SK-N-SH (cell line): Measurements from ENCODE around the gene BOC. TPM values are rescaled to one million over a fixed set of nuclear protein-coding genes. Genes with fewer than 3 reads are reported as not detected.

Experiments used
- CTCF ChIA-PET: fragments of 300-600, 350-600 bp; formaldehyde crosslinking; extraction: SDS; loops from one replicate; lab custom pipeline; 2021; lab: Yijun Ruan, JAX
- POLR2A ChIA-PET: fragments of 350-600 bp; sonication (Branson Sonifier 250); formaldehyde crosslinking; extraction: SDS; loops from one replicate; lab custom pipeline; 2020; ENCODE audit warnings: antibody characterized with exemption, inconsistent platforms; lab: Yijun Ruan, JAX
- DNase-seq: peaks from one replicate; pipeline ENCODE4 v3.0.0; 2012
- H2AFZ ChIP-seq: fragments of 200-600 bp; sonication (generic); 2 replicates; pipeline ENCODE4 v1.8.1; 2016; ENCODE audit warnings: antibody characterized with exemption, mild to moderate bottlenecking, low read depth
- H3F3A ChIP-seq: fragments of 200-600 bp; sonication (generic); replicated peaks from 2 replicates; pipeline ENCODE3; 2016; ENCODE audit warnings: antibody characterized with exemption, mild to moderate bottlenecking; ENCODE audit not compliant: insufficient read depth
- H3K27ac ChIP-seq, 2 experiments: fragments of 200-500 bp in 1 of 2; fragments of 200-600 bp in 1 of 2; sonication (Bioruptor generic) in 1 of 2; sonication (generic), shearing (Covaris generic) in 1 of 2; 2 replicates each; pipeline versions ENCODE4 v1.5.1 to v1.6.1; 2014 to 2016; ENCODE audit warnings: low read depth in 2 of 2, inconsistent platforms in 1 of 2, low read length in 1 of 2, mild to moderate bottlenecking in 1 of 2, mixed read lengths in 1 of 2
- H3K27me3 ChIP-seq: fragments of 200-600 bp; sonication (generic), shearing (Covaris generic); 2 replicates; pipeline ENCODE4 v1.6.1; 2016; ENCODE audit warnings: mixed run types; ENCODE audit not compliant: insufficient read depth
- H3K36me3 ChIP-seq, 2 experiments: fragments of 200-500 bp in 1 of 2; fragments of 200-600 bp in 1 of 2; sonication (Bioruptor generic) in 1 of 2; sonication (generic) in 1 of 2; replicated peaks in 1 of 2; 2 replicates each; pipeline versions ENCODE3 to v1.5.1; 2014 to 2016; ENCODE audit warnings: low read length in 1 of 2, mild to moderate bottlenecking in 1 of 2; ENCODE audit not compliant: insufficient read depth in 2 of 2, control insufficient read depth in 1 of 2
- H3K4me1 ChIP-seq, 2 experiments: fragments of 200-500 bp in 1 of 2; fragments of 200-600 bp in 1 of 2; sonication (Bioruptor generic) in 1 of 2; sonication (generic), shearing (Covaris generic) in 1 of 2; 2 replicates each; pipeline versions ENCODE4 v1.5.1 to v1.6.1; 2014 to 2016; ENCODE audit warnings: low read depth in 1 of 2, low read length in 1 of 2, mixed run types in 1 of 2; ENCODE audit not compliant: insufficient read depth in 2 of 2, control insufficient read depth in 1 of 2
- H3K4me2 ChIP-seq: fragments of 200-600 bp; sonication (generic), shearing (Covaris generic); 2 replicates; pipeline ENCODE4 v1.6.1; 2017; ENCODE audit warnings: mixed run types
- H3K4me3 ChIP-seq, 2 experiments: fragments of 200-500 bp in 1 of 2; fragments of 200-600 bp in 1 of 2; sonication (Bioruptor generic) in 1 of 2; sonication (generic), shearing (Covaris generic) in 1 of 2; 2 replicates each; pipeline versions ENCODE4 v1.5.1 to v1.8.1; 2014 to 2016; ENCODE audit warnings: low read depth in 2 of 2, inconsistent platforms in 1 of 2, low read length in 1 of 2, mild to moderate bottlenecking in 1 of 2, mixed read lengths in 1 of 2, moderate library complexity in 1 of 2
- H3K79me2 ChIP-seq: fragments of 200-600 bp; sonication (generic); 2 replicates; pipeline ENCODE4 v1.8.1; 2017; ENCODE audit warnings: mild to moderate bottlenecking; ENCODE audit not compliant: insufficient read depth
- H3K9ac ChIP-seq: fragments of 200-600 bp; sonication (generic); 2 replicates; pipeline ENCODE4 v1.6.1; 2017; ENCODE audit warnings: mixed run types
- H3K9me2 ChIP-seq: fragments of 200-600 bp; sonication (generic); 2 replicates; pipeline ENCODE4 v1.6.1; 2017; ENCODE audit warnings: mixed run types
- H3K9me3 ChIP-seq: fragments of 200-600 bp; sonication (generic); 2 replicates; pipeline ENCODE4 v1.6.1; 2017; ENCODE audit warnings: mixed run types, mild to moderate bottlenecking, moderate library complexity
- H4K20me1 ChIP-seq: fragments of 200-600 bp; sonication (generic); 2 replicates; pipeline ENCODE4 v1.6.1; 2017; ENCODE audit warnings: mild to moderate bottlenecking, mixed run types; ENCODE audit not compliant: insufficient read depth
- CHD2 ChIP-seq: fragments of 150-350 bp; IDR thresholded peaks from 2 replicates; pipeline ENCODE4 v1.6.1; 2018; ENCODE audit warnings: low read length; ENCODE audit not compliant: partially characterized antibody
- CTCF ChIP-seq: fragments of 200-600 bp; sonication (generic); IDR thresholded peaks from 2 replicates; pipeline ENCODE4 v1.6.1; 2017; ENCODE audit warnings: antibody characterized with exemption, mild to moderate bottlenecking, moderate library complexity
- EP300 ChIP-seq, 2 experiments: IDR thresholded peaks; 2 replicates each; pipeline versions ENCODE4 v1.4.0 to v1.6.1; 2012; ENCODE audit warnings: borderline replicate concordance in 1 of 2, low read depth in 1 of 2, low read length in 1 of 2
- EZH2phosphoT487 ChIP-seq: fragments of 200-600 bp; sonication (generic); IDR thresholded peaks from 2 replicates; pipeline ENCODE4 v1.6.1; 2017; ENCODE audit warnings: low read depth, mixed run types, mild to moderate bottlenecking, antibody characterized with exemption, moderate library complexity, borderline replicate concordance
- FOSL2 ChIP-seq: IDR thresholded peaks from 2 replicates; pipeline ENCODE4 v1.4.0; 2012; ENCODE audit warnings: low read depth, mild to moderate bottlenecking, moderate library complexity, borderline replicate concordance
- FOXM1 ChIP-seq: IDR thresholded peaks from 2 replicates; pipeline ENCODE4 v1.4.0; 2012; ENCODE audit warnings: low read depth, mild to moderate bottlenecking
- GABPA ChIP-seq: IDR thresholded peaks from 2 replicates; pipeline ENCODE4 v1.4.0; 2012; ENCODE audit warnings: low read depth, mild to moderate bottlenecking
- GATA2 ChIP-seq: sonication (generic); formaldehyde crosslinking; IDR thresholded peaks from 2 replicates; pipeline ENCODE4 v1.5.0; 2020; ENCODE audit warnings: mild to moderate bottlenecking, missing genetic modification reagents
- IRF3 ChIP-seq: fragments of 150-350 bp; IDR thresholded peaks from 2 replicates; pipeline ENCODE4 v1.6.1; 2016; ENCODE audit warnings: mild to moderate bottlenecking, low read depth, low read length
- MAX ChIP-seq: IDR thresholded peaks from 2 replicates; pipeline ENCODE4 v1.4.0; 2012; ENCODE audit warnings: low read depth
- MXI1 ChIP-seq: IDR thresholded peaks from 2 replicates; pipeline ENCODE4 v1.6.1; 2012; ENCODE audit warnings: mild to moderate bottlenecking, low read depth, low read length, improper control_type of control experiment
- NFIC ChIP-seq: IDR thresholded peaks from 2 replicates; pipeline ENCODE4 v1.4.0; 2012; ENCODE audit warnings: borderline replicate concordance
- RAD21 ChIP-seq: IDR thresholded peaks from 2 replicates; pipeline ENCODE4 v1.6.1; 2012; ENCODE audit warnings: mild to moderate bottlenecking, low read length
- RCOR1 ChIP-seq: fragments of 150-350 bp; IDR thresholded peaks from 2 replicates; pipeline ENCODE4 v1.6.1; 2017; ENCODE audit warnings: antibody characterized with exemption, low read length
- RFX5 ChIP-seq: IDR thresholded peaks from 2 replicates; pipeline ENCODE4 v1.6.1; 2012; ENCODE audit warnings: mild to moderate bottlenecking, improper control_type of control experiment, low read length
- RXRA ChIP-seq: IDR thresholded peaks from 2 replicates; pipeline ENCODE4 v1.4.0; 2012; ENCODE audit warnings: low read depth, mild to moderate bottlenecking, borderline replicate concordance
- TCF12 ChIP-seq: IDR thresholded peaks from 2 replicates; pipeline ENCODE4 v1.4.0; 2012
- TEAD4 ChIP-seq: IDR thresholded peaks from 2 replicates; pipeline ENCODE4 v1.4.0; 2012; ENCODE audit warnings: mild to moderate bottlenecking, borderline replicate concordance; ENCODE audit not compliant: insufficient read depth
- WGBS: methylation state at CpG from one replicate; pipeline ENCODE4 v1.1.6; 2017; ENCODE audit warnings: low lambda C conversion rate; 5-methylcytosine and 5-hydroxymethylcytosine counted together
- polyA plus RNA-seq, 3 experiments: library from polyadenylated mRNA; depleted of rRNA; stranded (reverse); fragments of >200 nt; gene quantifications; 2 replicates each; pipeline ENCODE4 v1.2.3, GENCODE V29; 2012
- TF ChIP-seq, protein P1 (sequence below): IDR thresholded peaks from 2 replicates; pipeline ENCODE4 v1.4.0; 2012; ENCODE audit warnings: low read depth, borderline replicate concordance
- TF ChIP-seq, protein P2 (sequence below): fragments of 150-350 bp; IDR thresholded peaks from 2 replicates; pipeline ENCODE4 v1.6.1; 2017; ENCODE audit warnings: antibody characterized with exemption, low read length, low read depth, borderline replicate concordance

The BOC gene
- polyA plus RNA-seq, 1 of the 3 experiments (the other 2 are of a cell fraction): 6.6 TPM

DNA sequence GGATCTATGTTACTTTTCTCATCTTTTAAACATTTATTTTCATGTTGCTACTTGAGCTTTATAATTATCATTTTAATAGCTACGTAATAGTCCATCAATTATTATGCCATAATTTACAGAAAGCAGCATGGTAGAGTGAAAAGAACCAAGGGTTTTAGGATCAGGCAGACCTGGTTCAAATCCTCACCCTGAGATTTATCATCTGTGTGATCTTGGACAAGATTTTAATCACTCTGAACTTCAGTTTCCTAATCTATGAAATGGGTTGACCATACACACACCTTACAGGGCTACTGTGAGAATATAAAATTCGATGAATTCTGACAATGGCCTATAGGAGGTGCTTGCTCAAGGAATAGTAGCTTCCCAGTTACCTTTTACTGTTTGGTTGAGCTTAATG lies 27.1 kb downstream of the BOC start:
- POLR2A ChIA-PET: interaction anchor here (0.6 kb wide), 1 partner anchor 21 kb away, joined by 3 read pairs; no protein-coding TSS in a partner anchor
- Histone ChIP-seq H4K20me1 (no peaks in the 10 kb centered on the region), H3K4me2 (no peak overlapping the region), H3K27ac (no peak overlapping the region), H3K9me2 (no peaks in the 10 kb centered on the region), H3K4me3 (no peak overlapping the region), H2AFZ (no peak overlapping the region), H3F3A (peaks cover 6% of the 10 kb centered on the region), H3K27me3 (no peaks in the 10 kb centered on the region), H3K9ac (no peak overlapping the region), H3K4me1 (peaks cover 25 to 40% of the 10 kb centered on the region in 2 experiments)
- WGBS: 84% methylated on average over 2 of the region's 2 CpGs
- CTCF ChIA-PET: interaction anchor here (0.7 to 1.0 kb wide), 2 partner anchors 9 to 50 kb away, joined by 3 to 4 read pairs; no protein-coding TSS in a partner anchor
- no peak for TF ChIP-seq FOXM1
- TF ChIP-seq EP300 (IDR thresholded peaks at IDR 0.05; ENCODE audit: borderline replicate concordance in 1 of 2, low read depth in 1 of 2, low read length in 1 of 2): no peak
- TF ChIP-seq, protein P1, sequence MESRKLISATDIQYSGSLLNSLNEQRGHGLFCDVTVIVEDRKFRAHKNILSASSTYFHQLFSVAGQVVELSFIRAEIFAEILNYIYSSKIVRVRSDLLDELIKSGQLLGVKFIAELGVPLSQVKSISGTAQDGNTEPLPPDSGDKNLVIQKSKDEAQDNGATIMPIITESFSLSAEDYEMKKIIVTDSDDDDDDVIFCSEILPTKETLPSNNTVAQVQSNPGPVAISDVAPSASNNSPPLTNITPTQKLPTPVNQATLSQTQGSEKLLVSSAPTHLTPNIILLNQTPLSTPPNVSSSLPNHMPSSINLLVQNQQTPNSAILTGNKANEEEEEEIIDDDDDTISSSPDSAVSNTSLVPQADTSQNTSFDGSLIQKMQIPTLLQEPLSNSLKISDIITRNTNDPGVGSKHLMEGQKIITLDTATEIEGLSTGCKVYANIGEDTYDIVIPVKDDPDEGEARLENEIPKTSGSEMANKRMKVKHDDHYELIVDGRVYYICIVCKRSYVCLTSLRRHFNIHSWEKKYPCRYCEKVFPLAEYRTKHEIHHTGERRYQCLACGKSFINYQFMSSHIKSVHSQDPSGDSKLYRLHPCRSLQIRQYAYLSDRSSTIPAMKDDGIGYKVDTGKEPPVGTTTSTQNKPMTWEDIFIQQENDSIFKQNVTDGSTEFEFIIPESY: no peak
- no peak for TF ChIP-seq MAX
- TF ChIP-seq RFX5: no peak
- no peak for TF ChIP-seq NFIC
- TF ChIP-seq EZH2phosphoT487: no peak
- TF ChIP-seq TCF12: no peak
- no peak for TF ChIP-seq RAD21
- TF ChIP-seq FOSL2: no peak
- no peak for TF ChIP-seq RXRA
- TF ChIP-seq MXI1: no peak
- TF ChIP-seq GABPA: no peak
- TF ChIP-seq IRF3: no peak
- TF ChIP-seq, protein P2, sequence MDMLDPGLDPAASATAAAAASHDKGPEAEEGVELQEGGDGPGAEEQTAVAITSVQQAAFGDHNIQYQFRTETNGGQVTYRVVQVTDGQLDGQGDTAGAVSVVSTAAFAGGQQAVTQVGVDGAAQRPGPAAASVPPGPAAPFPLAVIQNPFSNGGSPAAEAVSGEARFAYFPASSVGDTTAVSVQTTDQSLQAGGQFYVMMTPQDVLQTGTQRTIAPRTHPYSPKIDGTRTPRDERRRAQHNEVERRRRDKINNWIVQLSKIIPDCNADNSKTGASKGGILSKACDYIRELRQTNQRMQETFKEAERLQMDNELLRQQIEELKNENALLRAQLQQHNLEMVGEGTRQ: no peak
- TF ChIP-seq CTCF: no peak
- no peak for TF ChIP-seq GATA2 (CRISPR knock-in tag)
- no peak for TF ChIP-seq CHD2
- no peak for TF ChIP-seq RCOR1
- TF ChIP-seq TEAD4: no peak
- TF ChIP-seq, all 33 proteins: peak for 0
- DNase-seq: no peak
- Histone ChIP-seq H3K36me3 (no peaks in the 10 kb centered on the region), H3K9me3 (no peaks in the 10 kb centered on the region), H3K79me2 (no peaks in the 10 kb centered on the region)
